Neuronal stem cell (in vitro differentiated cells): ENCODE data around the gene CCDC149.

Experiments
- DNase-seq: peaks from one replicate; pipeline ENCODE4 v3.0.0-alpha.2; 2013; ENCODE audit warnings: low spot score
- H2AFZ ChIP-seq: one replicate; pipeline ENCODE4 v1.6.1; 2013; ENCODE audit warnings: mild to moderate bottlenecking, low read length, inconsistent platforms
- H2AK5ac ChIP-seq: 2 replicates; pipeline ENCODE4 v1.6.1; 2013; ENCODE audit warnings: low read depth, mild to moderate bottlenecking, inconsistent platforms, low read length, moderate library complexity, mixed read lengths
- H2BK120ac ChIP-seq: 2 replicates; pipeline ENCODE4 v1.6.1; 2013; ENCODE audit warnings: low read depth, mild to moderate bottlenecking, inconsistent platforms, low read length, moderate library complexity, mixed read lengths
- H2BK12ac ChIP-seq: one replicate; pipeline ENCODE4 v1.6.1; 2013; ENCODE audit warnings: low read length, inconsistent platforms
- H2BK15ac ChIP-seq: 2 replicates; pipeline ENCODE4 v1.6.1; 2013; ENCODE audit warnings: mild to moderate bottlenecking, low read length, inconsistent platforms, mixed read lengths
- H2BK5ac ChIP-seq: one replicate; pipeline ENCODE4 v1.6.1; 2013; ENCODE audit warnings: inconsistent platforms, mild to moderate bottlenecking, low read length, moderate library complexity
- H3K14ac ChIP-seq: one replicate; pipeline ENCODE4 v1.6.1; 2013; ENCODE audit warnings: low read length, inconsistent platforms
- H3K18ac ChIP-seq: 2 replicates; pipeline ENCODE4 v1.6.1; 2013; ENCODE audit warnings: low read length, inconsistent platforms
- H3K23ac ChIP-seq: 2 replicates; pipeline ENCODE4 v1.6.1; 2013; ENCODE audit warnings: low read depth, mild to moderate bottlenecking, mixed read lengths, low read length, inconsistent platforms; ENCODE audit not compliant: poor library complexity
- H3K27ac ChIP-seq: replicated peaks from 3 replicates; pipeline ENCODE4 v1.5.1; 2013; ENCODE audit warnings: low read length, inconsistent platforms
- H3K27me3 ChIP-seq, 3 experiments: 2 replicates each; pipeline ENCODE4 v1.6.1; 2013; ENCODE audit warnings: low read length in 3 of 3, mild to moderate bottlenecking in 2 of 3, inconsistent platforms in 1 of 3, low read depth in 1 of 3, mixed read lengths in 1 of 3, moderate library complexity in 1 of 3; ENCODE audit not compliant: control insufficient read depth in 3 of 3, insufficient read depth in 3 of 3
- H3K36me3 ChIP-seq, 2 donors: replicated peaks in 1 of 2; 2 replicates each; pipeline ENCODE4 v1.6.1; 2013; ENCODE audit warnings: low read length in 2 of 2; ENCODE audit not compliant: control insufficient read depth in 2 of 2, insufficient read depth in 2 of 2
- H3K4ac ChIP-seq: 2 replicates; pipeline ENCODE4 v1.6.1; 2013; ENCODE audit warnings: inconsistent platforms, mild to moderate bottlenecking, low read length, moderate library complexity
- H3K4me1 ChIP-seq, 2 donors: 1 replicate in 1 of 2; 2 replicates in 1 of 2; pipeline ENCODE4 v1.6.1; 2013; ENCODE audit warnings: low read length in 2 of 2, low read depth in 1 of 2; ENCODE audit not compliant: control insufficient read depth in 2 of 2, insufficient read depth in 1 of 2
- H3K4me2 ChIP-seq: one replicate; pipeline ENCODE4 v1.6.1; 2013; ENCODE audit warnings: mild to moderate bottlenecking, low read length, inconsistent platforms; ENCODE audit not compliant: insufficient read depth, poor library complexity, severe bottlenecking
- H3K4me3 ChIP-seq, 2 donors: 2 replicates each; pipeline ENCODE4 v1.5.1; 2013; ENCODE audit warnings: low read length in 2 of 2, mild to moderate bottlenecking in 2 of 2, inconsistent platforms in 1 of 2, moderate library complexity in 1 of 2
- H3K79me1 ChIP-seq: one replicate; pipeline ENCODE4 v1.6.1; 2013; ENCODE audit warnings: low read depth, mild to moderate bottlenecking, inconsistent platforms, low read length, moderate library complexity
- H3K9ac ChIP-seq: one replicate; pipeline ENCODE4 v1.6.1; 2013; ENCODE audit warnings: mild to moderate bottlenecking, low read depth, low read length, inconsistent platforms; ENCODE audit not compliant: poor library complexity
- H3K9me3 ChIP-seq, 2 donors: replicated peaks in 1 of 2; 2 replicates each; pipeline versions ENCODE3 to v1.6.1; 2013; ENCODE audit warnings: low read length in 2 of 2, mild to moderate bottlenecking in 2 of 2, inconsistent platforms in 1 of 2, low read depth in 1 of 2, mixed read lengths in 1 of 2, moderate library complexity in 1 of 2; ENCODE audit not compliant: control insufficient read depth in 2 of 2, insufficient read depth in 1 of 2
- H4K8ac ChIP-seq: one replicate; pipeline ENCODE4 v1.6.1; 2013; ENCODE audit warnings: low read depth, mild to moderate bottlenecking, inconsistent platforms, low read length, moderate library complexity
- H4K91ac ChIP-seq: one replicate; pipeline ENCODE4 v1.6.1; 2013; ENCODE audit warnings: low read length, low read depth, mild to moderate bottlenecking, inconsistent platforms; ENCODE audit not compliant: poor library complexity
- WGBS, 2 donors: extraction: QIAGEN DNeasy Blood & Tissue Kit; methylation state at CpG; one replicate each; pipeline ENCODE4 v1.1.7; 2013; ENCODE audit warnings: missing lambda C conversion rate in 2 of 2, mixed read lengths in 1 of 2; ENCODE audit not compliant: insufficient read length in 2 of 2, insufficient replicate concordance in 1 of 2; ENCODE audit errors: extremely low coverage in 2 of 2; 5-methylcytosine and 5-hydroxymethylcytosine counted together

CCDC149 gene

GRCh38 chr4:24794480-24794879 lies 118.4 kb downstream of the CCDC149 start:
- no peak overlapping the region for H3K14ac ChIP-seq
- H3K23ac ChIP-seq: no peak overlapping the region
- H2BK15ac ChIP-seq: no peak overlapping the region
- H4K8ac ChIP-seq: no peak overlapping the region
- no peak overlapping the region for H2AK5ac ChIP-seq
- peaks cover 0 to 2% of the 10 kb centered on the region in 2 donors for H3K9me3 ChIP-seq
- peaks cover 5 to 31% (median 16%) of the 10 kb centered on the region in 3 experiments for H3K27me3 ChIP-seq
- H3K18ac ChIP-seq: no peak overlapping the region
- H2BK5ac ChIP-seq: no peak overlapping the region
- no peaks in the 10 kb centered on the region for H3K36me3 ChIP-seq
- no peak overlapping the region for H2BK12ac ChIP-seq
- no peak overlapping the region for H3K4me3 ChIP-seq
- DNase-seq: no peak
- no peak overlapping the region for H3K27ac ChIP-seq
- no peak overlapping the region for H3K9ac ChIP-seq
- no peaks in the 10 kb centered on the region for H3K79me1 ChIP-seq
- H3K4ac ChIP-seq: no peak overlapping the region
- no peak overlapping the region for H2AFZ ChIP-seq
- peaks cover 7 to 8% of the 10 kb centered on the region in 2 donors for H3K4me1 ChIP-seq
- no peak overlapping the region for H2BK120ac ChIP-seq
- H4K91ac ChIP-seq: no peak overlapping the region
- no CpG with 5 or more reads among the region's 10 CpGs for WGBS, 2 donors
- H3K4me2 ChIP-seq: no peak overlapping the region

GRCh38 chr4:24794051-24794450 lies 118.8 kb downstream of the CCDC149 start:
- Histone ChIP-seq H2AFZ (no peak overlapping the region), H3K9me3 (no peaks in the 10 kb centered on the region), H4K8ac (no peak overlapping the region), H3K18ac (no peak overlapping the region), H3K4me3 (no peak overlapping the region), H2BK12ac (no peak overlapping the region), H3K4me1 (peaks cover 7 to 8% of the 10 kb centered on the region in 2 donors), H2BK120ac (no peak overlapping the region), H3K79me1 (no peaks in the 10 kb centered on the region), H2BK5ac (no peak overlapping the region), H2BK15ac (no peak overlapping the region), H2AK5ac (no peak overlapping the region), H3K4ac (no peak overlapping the region), H3K27me3 (peaks cover under 1 to 27% (median 12%) of the 10 kb centered on the region in 3 experiments), H3K9ac (no peak overlapping the region), H3K27ac (no peak overlapping the region), H4K91ac (no peak overlapping the region), H3K4me2 (no peak overlapping the region), H3K36me3 (no peaks in the 10 kb centered on the region), H3K23ac (no peak overlapping the region), H3K14ac (no peak overlapping the region)
- no CpG with 5 or more reads among the region's 4 CpGs for WGBS, 2 donors
- no peak for DNase-seq

- H3K18ac ChIP-seq: no peak overlapping the region
- H3K14ac ChIP-seq: no peak overlapping the region
- no peak overlapping the region for H2BK15ac ChIP-seq
- WGBS, 2 donors: no CpG with 5 or more reads among the region's 8 CpGs
- H2AFZ ChIP-seq: no peak overlapping the region
- H3K23ac ChIP-seq: no peak overlapping the region
- H3K4me2 ChIP-seq: no peak overlapping the region
- H4K8ac ChIP-seq: no peak overlapping the region
- H3K9me3 ChIP-seq: no peaks in the 10 kb centered on the region
- no peak overlapping the region for H3K4me3 ChIP-seq
- H3K27me3 ChIP-seq: peaks cover 0 to 21% (median 6%) of the 10 kb centered on the region in 3 experiments
- no peak overlapping the region for H2BK5ac ChIP-seq
- no peaks in the 10 kb centered on the region for H3K36me3 ChIP-seq
- H3K9ac ChIP-seq: no peak overlapping the region
- no peak overlapping the region for H2AK5ac ChIP-seq
- H4K91ac ChIP-seq: no peak overlapping the region
- H3K4me1 ChIP-seq: peaks cover 7 to 8% of the 10 kb centered on the region in 2 donors
- no peak for DNase-seq
- H2BK12ac ChIP-seq: no peak overlapping the region
- H2BK120ac ChIP-seq: no peak overlapping the region
- no peaks in the 10 kb centered on the region for H3K79me1 ChIP-seq
- H3K27ac ChIP-seq: no peak overlapping the region
- no peak overlapping the region for H3K4ac ChIP-seq
Measured at GRCh38 chr4:24793219-24794005, 119.4 kb downstream of the CCDC149 start.

GRCh38 chr4:24792552-24792951 lies 120.3 kb downstream of the CCDC149 start:
- Histone ChIP-seq H2AK5ac (no peak overlapping the region), H2BK120ac (no peak overlapping the region), H3K4ac (no peak overlapping the region), H3K9me3 (no peaks in the 10 kb centered on the region), H3K14ac (no peak overlapping the region), H2BK15ac (no peak overlapping the region), H2BK5ac (no peak overlapping the region), H3K4me2 (no peak overlapping the region), H3K36me3 (no peaks in the 10 kb centered on the region), H2AFZ (no peak overlapping the region), H4K91ac (no peak overlapping the region), H2BK12ac (no peak overlapping the region), H3K27me3 (peaks cover 0 to 16% (median 2%) of the 10 kb centered on the region in 3 experiments), H3K79me1 (no peaks in the 10 kb centered on the region), H3K4me1 (peaks cover 7 to 8% of the 10 kb centered on the region in 2 donors), H4K8ac (no peak overlapping the region), H3K18ac (no peak overlapping the region), H3K23ac (no peak overlapping the region), H3K4me3 (no peak overlapping the region), H3K27ac (no peak overlapping the region), H3K9ac (no peak overlapping the region)
- no CpG with 5 or more reads among the region's 4 CpGs for WGBS, 2 donors
- no peak for DNase-seq
